ENCODE results near the gene FRRS1L. TPM values are rescaled to one million over a fixed set of nuclear protein-coding genes. Genes with fewer than 3 reads are reported as not detected.

FRRS1L gene
- total RNA-seq, 1 experiment from 2014 or later, result not detected

DNA sequence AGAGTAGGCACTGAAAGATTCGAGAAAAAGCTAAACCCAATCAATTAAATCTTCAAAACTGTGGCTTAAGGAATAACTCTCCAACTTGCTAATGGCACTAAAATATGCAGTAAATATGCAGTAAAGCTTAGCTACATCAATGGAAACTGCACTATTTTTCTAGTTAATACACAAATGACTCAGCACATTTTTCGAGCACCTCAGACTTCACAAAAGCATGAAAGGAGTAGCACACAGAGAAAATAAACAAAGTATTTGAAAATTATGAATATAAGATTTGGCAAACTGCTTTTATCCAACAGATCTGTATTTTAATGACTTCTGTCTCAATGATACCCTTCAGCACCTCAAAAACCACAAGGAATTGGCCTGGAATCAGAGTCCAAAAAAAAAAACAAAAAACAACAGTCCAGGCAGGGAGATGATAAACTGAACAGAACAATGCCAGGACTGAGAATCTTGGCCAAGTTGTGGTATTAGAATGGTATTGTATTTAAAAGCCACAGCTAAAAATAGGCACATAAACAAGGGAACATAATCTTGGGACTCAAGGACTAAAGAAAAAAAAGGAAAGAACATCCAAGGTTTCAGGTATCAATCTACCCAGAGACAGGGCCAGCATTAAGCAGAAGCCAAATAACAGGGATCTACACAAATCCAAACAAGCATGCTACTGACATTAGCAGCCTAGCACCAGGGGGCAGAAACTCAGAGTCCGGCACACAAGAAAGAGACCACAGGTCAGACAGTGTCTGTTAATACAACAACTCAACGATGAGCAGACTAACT lies 68.7 kb downstream of the FRRS1L start:
- peaks cover 68% of the 10 kb centered on the region for H3K4me1 ChIP-seq (replicated peaks; ENCODE audit: insufficient read depth)
- H3K36me3 ChIP-seq (ENCODE audit: low read depth), result peaks cover 18% of the 10 kb centered on the region
- peak overlapping the region; percentile 9; the same call in 1 of the 2 replicates for H3K4me3 ChIP-seq
- ChIA-PET POLR2A (ENCODE audit: unreplicated experiment) (interaction anchor here (0.7 kb wide), 1 partner anchor 220 kb away, joined by 3 read pairs; no protein-coding TSS in a partner anchor), CTCF (interaction anchor here (0.6 kb wide), 1 partner anchor 85 kb away, joined by 3 read pairs; no protein-coding TSS in a partner anchor)
- BruUV-seq (replicated peaks), result no TSS peak
- peaks cover 52% of the 10 kb centered on the region for H3F3A ChIP-seq (ENCODE audit: insufficient read depth, low read depth)
- no peak overlapping the region for H2AFZ ChIP-seq
- intact Hi-C loops (cut with micrococcal nuclease; ENCODE audit: unreplicated experiment), result loop anchor here (1.0 to 2.0 kb wide), 3 partner anchors 21 to 222 kb away; partner anchors contain the start of genes EPB41L4B and TMEM245
- no peaks in the 10 kb centered on the region for H4K20me1 ChIP-seq (ENCODE audit: insufficient read depth)
- TF ChIP-seq, protein P1, sequence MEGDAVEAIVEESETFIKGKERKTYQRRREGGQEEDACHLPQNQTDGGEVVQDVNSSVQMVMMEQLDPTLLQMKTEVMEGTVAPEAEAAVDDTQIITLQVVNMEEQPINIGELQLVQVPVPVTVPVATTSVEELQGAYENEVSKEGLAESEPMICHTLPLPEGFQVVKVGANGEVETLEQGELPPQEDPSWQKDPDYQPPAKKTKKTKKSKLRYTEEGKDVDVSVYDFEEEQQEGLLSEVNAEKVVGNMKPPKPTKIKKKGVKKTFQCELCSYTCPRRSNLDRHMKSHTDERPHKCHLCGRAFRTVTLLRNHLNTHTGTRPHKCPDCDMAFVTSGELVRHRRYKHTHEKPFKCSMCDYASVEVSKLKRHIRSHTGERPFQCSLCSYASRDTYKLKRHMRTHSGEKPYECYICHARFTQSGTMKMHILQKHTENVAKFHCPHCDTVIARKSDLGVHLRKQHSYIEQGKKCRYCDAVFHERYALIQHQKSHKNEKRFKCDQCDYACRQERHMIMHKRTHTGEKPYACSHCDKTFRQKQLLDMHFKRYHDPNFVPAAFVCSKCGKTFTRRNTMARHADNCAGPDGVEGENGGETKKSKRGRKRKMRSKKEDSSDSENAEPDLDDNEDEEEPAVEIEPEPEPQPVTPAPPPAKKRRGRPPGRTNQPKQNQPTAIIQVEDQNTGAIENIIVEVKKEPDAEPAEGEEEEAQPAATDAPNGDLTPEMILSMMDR (conservative IDR thresholded peaks at IDR 0.05), result peak; percentile 36; the same call in 1 of the 2 replicates
- no peak for TF ChIP-seq EZH2 (IDR thresholded peaks at IDR 0.05; ENCODE audit: low read depth)
- peak overlapping the region; percentile 93 for H3K27ac ChIP-seq
- peak; percentile 48 to 75 for DNase-seq
- no peaks in the 10 kb centered on the region for H3K27me3 ChIP-seq (ENCODE audit: insufficient read depth, low read depth)
- H3K9me3 ChIP-seq (ENCODE audit: insufficient read depth, low read depth), result peaks cover 5% of the 10 kb centered on the region; the same call in 1 of the 2 replicates
- H3K4me2 ChIP-seq, result peak overlapping the region; percentile 70
- no peaks in the 10 kb centered on the region for H3K9me2 ChIP-seq (ENCODE audit: insufficient read depth)
- peaks cover 93% of the 10 kb centered on the region for H3K79me2 ChIP-seq (ENCODE audit: low read depth)

DNA sequence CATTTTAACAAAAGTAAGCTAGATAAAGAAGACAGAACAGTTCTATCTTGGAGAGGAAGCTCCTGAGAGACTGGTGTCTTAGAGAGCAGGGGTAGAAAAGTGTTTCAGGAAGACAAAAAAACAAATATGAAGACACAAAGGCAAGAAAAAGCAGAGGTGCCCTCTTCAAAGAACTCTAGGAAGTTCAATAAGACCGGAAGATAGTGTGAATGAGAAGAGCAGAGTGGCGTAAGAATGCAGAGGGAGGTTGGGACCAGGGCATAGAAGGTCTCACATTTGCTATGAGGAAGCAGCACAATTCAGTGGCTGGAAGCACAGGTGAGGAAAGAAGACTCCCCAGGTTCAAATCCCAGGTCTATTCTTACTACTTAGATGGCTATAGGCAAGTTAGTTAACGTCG lies 69.9 kb downstream of the FRRS1L start:
- peaks cover 93% of the 10 kb centered on the region for H3K79me2 ChIP-seq (ENCODE audit: low read depth)
- peaks cover 42% of the 10 kb centered on the region for H3F3A ChIP-seq (ENCODE audit: insufficient read depth, low read depth)
- H3K4me2 ChIP-seq, result peak overlapping the region; percentile 70; the same call in 1 of the 2 replicates
- DNase-seq, result no peak
- H3K9me2 ChIP-seq (ENCODE audit: insufficient read depth), result no peaks in the 10 kb centered on the region
- no peaks in the 10 kb centered on the region for H3K9me3 ChIP-seq (ENCODE audit: insufficient read depth, low read depth)
- no TSS peak for BruUV-seq (replicated peaks)
- no peaks in the 10 kb centered on the region for H4K20me1 ChIP-seq (ENCODE audit: insufficient read depth)
- CTCF ChIA-PET, result no interaction called here
- H3K4me3 ChIP-seq, result no peak overlapping the region
- H3K36me3 ChIP-seq (ENCODE audit: low read depth), result peaks cover 19% of the 10 kb centered on the region; the same call in 1 of the 2 replicates
- peak overlapping the region; percentile 93 for H3K27ac ChIP-seq
- POLR2A ChIA-PET (ENCODE audit: unreplicated experiment), result interaction anchor here (0.5 kb wide), 1 partner anchor 13 kb away, joined by 3 read pairs; no protein-coding TSS in a partner anchor
- H2AFZ ChIP-seq, result no peak overlapping the region
- TF ChIP-seq EZH2 (IDR thresholded peaks at IDR 0.05; ENCODE audit: low read depth), result no peak
- TF ChIP-seq, protein P1 (conservative IDR thresholded peaks at IDR 0.05), result no peak
- peaks cover 56% of the 10 kb centered on the region for H3K4me1 ChIP-seq (replicated peaks; ENCODE audit: insufficient read depth)
- intact Hi-C loops (cut with micrococcal nuclease; ENCODE audit: unreplicated experiment), result no loop called here
- no peaks in the 10 kb centered on the region for H3K27me3 ChIP-seq (ENCODE audit: insufficient read depth, low read depth)

DNA sequence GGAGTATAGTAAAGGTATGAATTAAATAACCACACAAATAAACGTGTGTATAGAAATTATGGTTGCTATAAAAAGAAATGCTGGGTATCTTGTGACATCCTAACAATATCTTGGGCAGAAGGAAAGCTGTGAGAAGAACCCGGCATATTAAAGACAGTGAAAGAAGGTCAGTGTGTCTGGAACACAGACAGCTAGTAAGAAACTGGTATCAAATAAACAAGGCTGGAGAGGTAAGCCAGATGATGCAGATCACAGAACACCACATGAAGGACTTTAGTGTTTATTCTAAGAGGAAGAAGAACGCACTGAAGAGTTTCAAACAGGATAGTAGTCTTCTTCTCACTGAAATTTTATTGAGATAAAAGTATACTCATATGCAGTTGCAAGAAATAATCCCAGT lies 71.7 kb downstream of the FRRS1L start:
- Histone ChIP-seq H3K4me2 (no peak overlapping the region), H3K4me1 (replicated peaks; ENCODE audit: insufficient read depth) (peaks cover 38% of the 10 kb centered on the region), H3K27me3 (ENCODE audit: insufficient read depth, low read depth) (no peaks in the 10 kb centered on the region), H3K9me3 (ENCODE audit: insufficient read depth, low read depth) (no peaks in the 10 kb centered on the region), H3K27ac (no peak overlapping the region), H3K79me2 (ENCODE audit: low read depth) (peaks cover 93% of the 10 kb centered on the region), H4K20me1 (ENCODE audit: insufficient read depth) (no peaks in the 10 kb centered on the region), H3K36me3 (ENCODE audit: low read depth) (peaks cover 27% of the 10 kb centered on the region), H3K9me2 (ENCODE audit: insufficient read depth) (no peaks in the 10 kb centered on the region), H2AFZ (no peak overlapping the region), H3F3A (ENCODE audit: insufficient read depth, low read depth) (peaks cover 28% of the 10 kb centered on the region), H3K4me3 (no peak overlapping the region)
- CTCF ChIA-PET, result no interaction called here
- intact Hi-C loops (cut with micrococcal nuclease; ENCODE audit: unreplicated experiment), result no loop called here
- DNase-seq, result no peak
- POLR2A ChIA-PET (ENCODE audit: unreplicated experiment), result no interaction called here
- TF ChIP-seq, protein P1 (conservative IDR thresholded peaks at IDR 0.05), result no peak
- TF ChIP-seq EZH2 (IDR thresholded peaks at IDR 0.05; ENCODE audit: low read depth), result no peak
- no TSS peak for BruUV-seq (replicated peaks)

All from PC-9 (cell line).